HCT116 (cell line): Measurements from ENCODE around the gene TPRG1. TPM values are rescaled to one million over a fixed set of nuclear protein-coding genes. Genes with fewer than 3 reads are reported as not detected.

ENCODE experiments used
- ATAC-seq: fragments of 200-7000 bp; cut with Tn5 transposase; 2 replicates; pipeline ENCODE4 v1.9.1; 2020; ENCODE audit warnings: mild to moderate bottlenecking, moderate library complexity
- BruUV-seq: library from RNA; stranded (reverse); fragments of 400-500 nt; replicated peaks from 2 replicates; lab custom pipeline; 2021; lab: Mats Ljungman, UMichigan
- CTCF ChIA-PET: fragments of 300-600 bp; sonication (Branson Sonifier 250); formaldehyde crosslinking; loops from one replicate; lab custom pipeline; 2021; ENCODE audit warnings: antibody characterized with exemption; lab: Charles Lee
- POLR2A ChIA-PET: fragments of 300-600, 350-600 bp; sonication (Branson Sonifier 250); formaldehyde crosslinking; loops from one replicate; lab custom pipeline; 2021; ENCODE audit warnings: antibody characterized with exemption; lab: Charles Lee
- RAD21 ChIA-PET, 2 experiments: fragments of 300-600 bp; sonication (Branson Sonifier 250); formaldehyde crosslinking; loops; one replicate each; lab custom pipeline; 2023; ENCODE audit warnings: low total read pairs in 2 of 2; ENCODE audit not compliant: uncharacterized antibody in 2 of 2, unreplicated experiment in 2 of 2, low non-redundant PET in 1 of 2; lab: Charles Lee
- DNase-seq: peaks from one replicate; pipeline ENCODE4 v3.0.0-alpha.2; 2010; ENCODE audit warnings: low read depth, low spot score
- H2AFZ ChIP-seq: fragments of 200-600 bp; shearing (Covaris generic), sonication (generic); 2 replicates; pipeline ENCODE4 v1.6.1; 2017; ENCODE audit warnings: low read depth, mixed run types, mixed read lengths, antibody characterized with exemption, low read length; ENCODE audit not compliant: poor library complexity, severe bottlenecking
- H3K27ac ChIP-seq: 2 replicates; pipeline ENCODE4 v1.5.1; 2012; ENCODE audit warnings: low read depth, low read length
- H3K27me3 ChIP-seq: fragments of 200-600 bp; sonication (generic); 2 replicates; pipeline ENCODE4 v1.6.1; 2016; ENCODE audit warnings: mixed run types, low read length, mixed read lengths; ENCODE audit not compliant: insufficient read depth
- H3K36me3 ChIP-seq, 2 experiments: fragments of 200-500 bp in 1 of 2; fragments of 200-600 bp in 1 of 2; sonication (Bioruptor generic) in 1 of 2; sonication (generic) in 1 of 2; 2 replicates each; pipeline versions ENCODE4 v1.5.1 to v1.6.1; 2014 to 2016; ENCODE audit warnings: low read length in 2 of 2, inconsistent platforms in 1 of 2, mixed read lengths in 1 of 2, mixed run types in 1 of 2; ENCODE audit not compliant: insufficient read depth in 2 of 2, control insufficient read depth in 1 of 2
- H3K4me1 ChIP-seq, 2 experiments: fragments of 200-600 bp in 1 of 2; sonication (generic) in 1 of 2; 2 replicates each; pipeline versions ENCODE4 v1.5.1 to v1.6.1; 2012 to 2017; ENCODE audit warnings: low read length in 2 of 2, inconsistent platforms in 1 of 2, mild to moderate bottlenecking in 1 of 2, mixed read lengths in 1 of 2, mixed run types in 1 of 2, moderate library complexity in 1 of 2; ENCODE audit not compliant: insufficient read depth in 2 of 2, control insufficient read depth in 1 of 2
- H3K4me2 ChIP-seq: fragments of 200-600 bp; sonication (generic); 2 replicates; pipeline ENCODE4 v1.6.1; 2017; ENCODE audit warnings: mixed run types, low read length, mixed read lengths
- H3K4me3 ChIP-seq, 2 experiments: fragments of 200-600 bp in 1 of 2; sonication (generic) in 1 of 2; replicated peaks in 1 of 2; 2 replicates each; pipeline ENCODE4 v1.5.1; 2011 to 2016; ENCODE audit warnings: low read length in 2 of 2, control low read depth in 1 of 2, low read depth in 1 of 2, mild to moderate bottlenecking in 1 of 2, mixed read lengths in 1 of 2, mixed run types in 1 of 2
- H3K79me2 ChIP-seq: fragments of 200-600 bp; sonication (generic); 2 replicates; pipeline ENCODE4 v1.6.1; 2017; ENCODE audit warnings: mild to moderate bottlenecking, mixed run types, low read length, moderate library complexity, mixed read lengths; ENCODE audit not compliant: insufficient read depth
- H3K9ac ChIP-seq: fragments of 200-600 bp; sonication (generic); 2 replicates; pipeline ENCODE4 v1.6.1; 2016; ENCODE audit warnings: low read length, mixed read lengths
- H3K9me2 ChIP-seq: fragments of 200-600 bp; sonication (generic), shearing (Covaris generic); 2 replicates; pipeline ENCODE4 v1.6.1; 2017; ENCODE audit warnings: mixed run types, mild to moderate bottlenecking, moderate library complexity; ENCODE audit not compliant: insufficient read depth
- H3K9me3 ChIP-seq, 2 experiments: fragments of 200-500 bp in 1 of 2; fragments of 200-600 bp in 1 of 2; sonication (Bioruptor generic) in 1 of 2; sonication (generic) in 1 of 2; 2 replicates each; pipeline ENCODE4 v1.6.1; 2014 to 2017; ENCODE audit warnings: low read length in 2 of 2, mixed read lengths in 2 of 2, inconsistent platforms in 1 of 2, low read depth in 1 of 2, mild to moderate bottlenecking in 1 of 2, mixed run types in 1 of 2, moderate library complexity in 1 of 2; ENCODE audit not compliant: control insufficient read depth in 1 of 2, insufficient read depth in 1 of 2
- H4K20me1 ChIP-seq: fragments of 200-600 bp; sonication (generic), shearing (Covaris generic); 2 replicates; pipeline ENCODE4 v1.6.1; 2017; ENCODE audit warnings: mixed run types, mild to moderate bottlenecking, moderate library complexity; ENCODE audit not compliant: insufficient read depth
- CBX3 ChIP-seq: IDR thresholded peaks from 2 replicates; pipeline ENCODE4 v1.6.1; 2012; ENCODE audit warnings: low read depth
- CEBPB ChIP-seq: IDR thresholded peaks from 2 replicates; pipeline ENCODE4 v1.6.1; 2012; ENCODE audit warnings: low read depth
- ELF1 ChIP-seq: IDR thresholded peaks from 2 replicates; pipeline ENCODE4 v1.6.1; 2012; ENCODE audit warnings: low read depth, borderline replicate concordance
- FOSL1 ChIP-seq: IDR thresholded peaks from 2 replicates; pipeline ENCODE4 v1.6.1; 2012; ENCODE audit warnings: low read depth
- JUND ChIP-seq: IDR thresholded peaks from 2 replicates; pipeline ENCODE4 v1.6.1; 2012
- POLR2AphosphoS5 ChIP-seq: IDR thresholded peaks from 2 replicates; pipeline ENCODE4 v1.6.1; 2011; ENCODE audit warnings: mild to moderate bottlenecking, low read depth, low read length, moderate library complexity
- RAD21 ChIP-seq: IDR thresholded peaks from 2 replicates; pipeline ENCODE4 v1.6.1; 2012; ENCODE audit warnings: low read depth, mild to moderate bottlenecking
- SIN3A ChIP-seq: IDR thresholded peaks from 2 replicates; pipeline ENCODE4 v1.6.1; 2012; ENCODE audit warnings: low read depth
- TCF7L2 ChIP-seq: IDR thresholded peaks from 2 replicates; pipeline ENCODE4 v1.7.0; 2011; ENCODE audit warnings: borderline replicate concordance, inconsistent platforms; ENCODE audit not compliant: insufficient read depth, insufficient read length; ENCODE audit errors: extremely low read depth
- YY1 ChIP-seq: IDR thresholded peaks from 2 replicates; pipeline ENCODE4 v1.6.1; 2011; ENCODE audit warnings: low read length, low read depth, moderate library complexity, mild to moderate bottlenecking; ENCODE audit not compliant: insufficient replicate concordance; ENCODE audit errors: extremely low read depth
- ZNF274 ChIP-seq: fragments of 200-500 bp; sonication (Bioruptor generic); IDR thresholded peaks from 2 replicates; pipeline ENCODE4 v1.6.1; 2014; ENCODE audit warnings: mild to moderate bottlenecking, low read depth, low read length, inconsistent platforms
- intact Hi-C: fragments of 100-400 bp; cut with micrococcal nuclease; formaldehyde crosslinking; loops from 2 replicates; pipeline ENCODE4 v1.10.0; 2022
- total RNA-seq: library from RNA; stranded (reverse); gene quantifications from one replicate; pipeline ENCODE4 v1.2.1, GENCODE V29; 2021; ENCODE audit not compliant: unreplicated experiment
- TF ChIP-seq, protein P1 (sequence below), 3 experiments: fragments of 200-600 bp in 1 of 3; sonication (generic) in 1 of 3; IDR thresholded peaks in 2 of 3; conservative IDR thresholded peaks in 1 of 3; 2 replicates each; pipeline ENCODE4 v1.5.1; 2012 to 2017; ENCODE audit warnings: low read depth in 2 of 3, low read length in 2 of 3, antibody characterized with exemption in 1 of 3, borderline replicate concordance in 1 of 3, control low read depth in 1 of 3, mild to moderate bottlenecking in 1 of 3, mixed read lengths in 1 of 3, mixed run types in 1 of 3, moderate library complexity in 1 of 3; ENCODE audit not compliant: insufficient read depth in 1 of 3
- TF ChIP-seq, protein P2 (sequence below): IDR thresholded peaks from 2 replicates; pipeline ENCODE4 v1.6.1; 2012

TPRG1 gene
- total RNA-seq, 1 experiment from 2014 or later, result 2.8 TPM

DNA sequence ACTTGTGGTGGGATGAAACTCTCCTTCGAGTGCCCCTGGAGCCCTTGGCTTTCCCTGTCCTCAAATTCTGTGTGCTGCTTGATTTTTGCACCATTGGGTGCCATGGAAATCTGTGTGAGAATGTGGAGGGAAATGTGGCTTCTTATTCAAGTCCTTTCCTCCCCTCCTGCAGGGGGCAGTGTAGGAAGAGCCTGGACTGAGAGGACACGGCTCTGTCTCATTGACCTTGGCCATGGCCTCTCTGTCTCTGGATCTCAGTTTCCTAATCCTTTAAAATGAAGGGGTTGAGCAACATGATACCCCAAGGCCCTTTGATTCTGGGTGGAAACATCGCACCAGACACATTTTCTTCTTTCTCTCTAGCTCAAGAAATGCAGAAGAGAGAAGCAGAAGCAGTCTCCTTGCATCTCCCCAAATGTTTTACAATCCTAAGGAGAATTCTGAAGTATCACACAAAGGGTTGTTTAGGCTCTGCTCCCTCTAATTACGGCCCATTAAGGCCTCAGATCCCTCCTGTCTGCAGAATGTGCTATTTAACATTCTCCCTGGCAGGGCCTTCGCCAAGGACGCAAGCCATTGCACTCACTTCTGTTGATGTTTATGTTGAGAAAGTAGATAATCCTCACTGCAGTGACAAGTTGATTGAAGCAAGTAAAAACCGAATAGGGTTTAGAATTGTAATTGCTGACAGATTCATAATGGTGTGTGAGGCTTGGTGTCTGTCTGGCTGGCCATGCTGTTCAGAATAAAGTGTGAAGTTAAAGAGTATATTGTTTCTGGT lies 169.1 kb downstream of the TPRG1 start:
- Histone ChIP-seq H3K27me3 (peaks cover 6% of the 10 kb centered on the region; the same call in 1 of the 2 replicates), H3K9ac (no peak overlapping the region), H3K36me3 (no peaks in the 10 kb centered on the region), H3K27ac (no peak overlapping the region), H3K4me3 (no peak overlapping the region), H3K4me2 (no peak overlapping the region), H3K4me1 (peaks cover 5 to 6% of the 10 kb centered on the region in 2 experiments; a peak in 3 of 4 replicates), H3K9me2 (no peaks in the 10 kb centered on the region), H3K9me3 (no peaks in the 10 kb centered on the region), H4K20me1 (no peaks in the 10 kb centered on the region), H3K79me2 (no peaks in the 10 kb centered on the region), H2AFZ (no peak overlapping the region)
- intact Hi-C loops, result no loop called here
- RAD21 ChIA-PET, result no interaction called here
- TF ChIP-seq RAD21, result peak; percentile 43; the same call in 1 of the 2 replicates
- TF ChIP-seq CBX3, result peak; percentile 48; the same call in 1 of the 2 replicates
- TF ChIP-seq ELF1, result no peak
- TF ChIP-seq, protein P1, sequence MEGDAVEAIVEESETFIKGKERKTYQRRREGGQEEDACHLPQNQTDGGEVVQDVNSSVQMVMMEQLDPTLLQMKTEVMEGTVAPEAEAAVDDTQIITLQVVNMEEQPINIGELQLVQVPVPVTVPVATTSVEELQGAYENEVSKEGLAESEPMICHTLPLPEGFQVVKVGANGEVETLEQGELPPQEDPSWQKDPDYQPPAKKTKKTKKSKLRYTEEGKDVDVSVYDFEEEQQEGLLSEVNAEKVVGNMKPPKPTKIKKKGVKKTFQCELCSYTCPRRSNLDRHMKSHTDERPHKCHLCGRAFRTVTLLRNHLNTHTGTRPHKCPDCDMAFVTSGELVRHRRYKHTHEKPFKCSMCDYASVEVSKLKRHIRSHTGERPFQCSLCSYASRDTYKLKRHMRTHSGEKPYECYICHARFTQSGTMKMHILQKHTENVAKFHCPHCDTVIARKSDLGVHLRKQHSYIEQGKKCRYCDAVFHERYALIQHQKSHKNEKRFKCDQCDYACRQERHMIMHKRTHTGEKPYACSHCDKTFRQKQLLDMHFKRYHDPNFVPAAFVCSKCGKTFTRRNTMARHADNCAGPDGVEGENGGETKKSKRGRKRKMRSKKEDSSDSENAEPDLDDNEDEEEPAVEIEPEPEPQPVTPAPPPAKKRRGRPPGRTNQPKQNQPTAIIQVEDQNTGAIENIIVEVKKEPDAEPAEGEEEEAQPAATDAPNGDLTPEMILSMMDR (IDR thresholded peaks at IDR 0.05 in 2 of 3, conservative IDR thresholded peaks at IDR 0.05 in 1 of 3; ENCODE audit: borderline replicate concordance in 1 of 3, insufficient read depth in 1 of 3, low read depth in 2 of 3, low read length in 2 of 3), result peak; percentile 17 to 68 (median 66); a peak in 5 of 6 replicates
- no TSS peak for BruUV-seq
- CTCF ChIA-PET, result interaction anchor here (1.2 kb wide), 1 partner anchor 11 kb away, joined by 3 read pairs; no protein-coding TSS in a partner anchor
- peak; percentile 80 for ATAC-seq
- peak; percentile 23 for DNase-seq
- POLR2A ChIA-PET, result no interaction called here

DNA sequence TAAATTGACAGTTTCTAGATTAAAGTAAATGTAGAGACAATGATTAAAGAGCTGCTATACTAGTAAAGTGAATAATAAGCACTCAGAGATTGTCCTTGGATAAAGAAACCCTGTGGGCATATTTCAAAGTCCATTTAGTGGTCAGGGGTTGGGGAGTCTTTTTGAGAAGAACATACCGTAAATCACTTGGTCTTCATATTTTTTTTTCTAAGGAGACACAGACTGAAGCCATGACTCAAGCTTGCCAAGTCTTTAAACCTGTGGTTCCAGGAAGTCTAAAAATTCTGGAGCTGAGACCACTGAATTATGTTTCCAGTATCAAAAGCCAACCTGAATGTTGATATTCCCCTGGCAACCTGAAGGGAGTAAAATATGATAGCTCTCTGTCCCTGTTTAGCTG lies 171.0 kb downstream of the TPRG1 start:
- no peak overlapping the region for H3K27ac ChIP-seq
- peaks cover under 1% of the 10 kb centered on the region in 2 experiments; a peak in 2 of 4 replicates for H3K4me1 ChIP-seq
- H3K4me2 ChIP-seq, result no peak overlapping the region
- ChIA-PET RAD21 (no interaction called here), CTCF (no interaction called here), POLR2A (no interaction called here)
- BruUV-seq, result no TSS peak
- TF ChIP-seq TCF7L2 (no peak), FOSL1 (no peak), CBX3 (no peak), ZNF274 (no peak), SIN3A (no peak), CEBPB (no peak), JUND (no peak), RAD21 (no peak), POLR2AphosphoS5 (no peak), YY1 (no peak)
- TF ChIP-seq, protein P2, sequence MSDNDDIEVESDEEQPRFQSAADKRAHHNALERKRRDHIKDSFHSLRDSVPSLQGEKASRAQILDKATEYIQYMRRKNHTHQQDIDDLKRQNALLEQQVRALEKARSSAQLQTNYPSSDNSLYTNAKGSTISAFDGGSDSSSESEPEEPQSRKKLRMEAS, result no peak
- no peaks in the 10 kb centered on the region for H3K9me2 ChIP-seq
- no peaks in the 10 kb centered on the region for H3K36me3 ChIP-seq
- no peak for DNase-seq
- H3K4me3 ChIP-seq, result no peak overlapping the region
- no peaks in the 10 kb centered on the region for H3K79me2 ChIP-seq
- H3K9me3 ChIP-seq, result no peaks in the 10 kb centered on the region
- H2AFZ ChIP-seq, result no peak overlapping the region
- no peak overlapping the region for H3K9ac ChIP-seq
- intact Hi-C loops, result no loop called here
- H3K27me3 ChIP-seq, result peaks cover 6% of the 10 kb centered on the region; the same call in 1 of the 2 replicates
- no peaks in the 10 kb centered on the region for H4K20me1 ChIP-seq
- ATAC-seq, result no peak
